Astrocyte (in vitro differentiated cells and primary cell): ENCODE data around the gene BCL7B. TPM values are rescaled to one million over a fixed set of nuclear protein-coding genes. Genes with fewer than 3 reads are reported as not detected.

ENCODE experiments used
- DNase-seq: peaks from one replicate; pipeline ENCODE4 v3.0.0-alpha.2; 2010; ENCODE audit warnings: low read depth
- FAIRE-seq: peaks from 2 replicates; lab custom pipeline; 2011; peaks lifted over from hg19 to GRCh38; lab: Jason Lieb, UNC
- H2AFZ ChIP-seq: 2 replicates; pipeline ENCODE4 v1.6.0; 2012; ENCODE audit warnings: low read depth, low read length, inconsistent platforms
- H3K27ac ChIP-seq: 2 replicates; pipeline ENCODE4 v1.5.1; 2011; ENCODE audit warnings: low read depth, low read length, inconsistent platforms
- H3K27me3 ChIP-seq: 2 replicates; pipeline ENCODE4 v1.6.0; 2011; ENCODE audit warnings: low read length, inconsistent platforms; ENCODE audit not compliant: insufficient read depth
- H3K36me3 ChIP-seq: 2 replicates; pipeline ENCODE4 v1.5.1; 2011; ENCODE audit warnings: low read length, inconsistent platforms; ENCODE audit not compliant: insufficient read depth
- H3K4me1 ChIP-seq: 2 replicates; pipeline ENCODE4 v1.5.1; 2011; ENCODE audit warnings: low read length, inconsistent platforms; ENCODE audit not compliant: insufficient read depth
- H3K4me2 ChIP-seq: 2 replicates; pipeline ENCODE4 v1.6.0; 2012; ENCODE audit warnings: low read length, inconsistent platforms
- H3K4me3 ChIP-seq: 2 replicates; pipeline ENCODE4 v1.5.1; 2011; ENCODE audit warnings: low read depth, mild to moderate bottlenecking, low read length, inconsistent platforms; ENCODE audit not compliant: insufficient read depth
- H3K79me2 ChIP-seq: 2 replicates; pipeline ENCODE4 v1.6.0; 2012; ENCODE audit warnings: mild to moderate bottlenecking, low read length, inconsistent platforms; ENCODE audit not compliant: insufficient read depth
- H3K9ac ChIP-seq: 2 replicates; pipeline ENCODE4 v1.6.0; 2012; ENCODE audit warnings: mild to moderate bottlenecking, low read length, inconsistent platforms
- H3K9me3 ChIP-seq: 2 replicates; pipeline ENCODE4 v1.5.1; 2012; ENCODE audit warnings: low read depth, mild to moderate bottlenecking, low read length, inconsistent platforms; ENCODE audit not compliant: insufficient read depth
- H4K20me1 ChIP-seq: 2 replicates; pipeline ENCODE4 v1.6.0; 2012; ENCODE audit warnings: low read length, inconsistent platforms; ENCODE audit not compliant: insufficient read depth
- H3K27ac Mint-ChIP-seq: one replicate; pipeline ENCODE4 v1.8.0; 2021; ENCODE audit warnings: mild to moderate bottlenecking, mixed read lengths; ENCODE audit not compliant: unreplicated experiment
- H3K27me3 Mint-ChIP-seq: one replicate; pipeline ENCODE4 v1.8.0; 2021; ENCODE audit warnings: low read depth, mixed read lengths; ENCODE audit not compliant: unreplicated experiment
- H3K36me3 Mint-ChIP-seq: one replicate; pipeline ENCODE4 v1.8.0; 2021; ENCODE audit warnings: low read depth, mixed read lengths; ENCODE audit not compliant: unreplicated experiment
- H3K4me1 Mint-ChIP-seq: one replicate; pipeline ENCODE4 v1.8.0; 2021; ENCODE audit warnings: low read depth, mixed read lengths; ENCODE audit not compliant: unreplicated experiment
- H3K4me3 Mint-ChIP-seq: one replicate; pipeline ENCODE4 v1.8.0; 2021; ENCODE audit warnings: mild to moderate bottlenecking, moderate library complexity, mixed read lengths; ENCODE audit not compliant: unreplicated experiment
- H3K9me3 Mint-ChIP-seq: one replicate; pipeline ENCODE4 v1.8.0; 2021; ENCODE audit warnings: mild to moderate bottlenecking, mixed read lengths; ENCODE audit not compliant: unreplicated experiment
- EZH2 ChIP-seq: IDR thresholded peaks from 2 replicates; pipeline ENCODE4 v1.6.1; 2012; ENCODE audit warnings: mild to moderate bottlenecking, low read length, inconsistent platforms; ENCODE audit not compliant: insufficient read depth
- total RNA-seq: library from RNA; stranded (reverse); gene quantifications from 2 replicates; pipeline ENCODE4 v1.2.1, GENCODE V29; 2021
- TF ChIP-seq, protein P1 (sequence below): IDR thresholded peaks from 2 replicates; pipeline ENCODE4 v1.5.1; 2011; ENCODE audit warnings: low read depth, mild to moderate bottlenecking, inconsistent platforms, low read length, moderate library complexity; ENCODE audit not compliant: insufficient read depth

The BCL7B gene
- total RNA-seq, 1 donor from 2014 or later, result 30.1 TPM

GRCh38 chr7:73549176-73549575, 8.3 kb downstream of the BCL7B start:
- DNase-seq, result no peak
- no peaks in the 10 kb centered on the region for H3K27me3 ChIP-seq
- no peak for FAIRE-seq
- H3K27ac ChIP-seq, result no peak overlapping the region
- H3K9me3 ChIP-seq, result no peaks in the 10 kb centered on the region
- Mint-ChIP-seq H3K9me3 (no peaks in the 10 kb centered on the region), H3K36me3 (peaks cover 13% of the 10 kb centered on the region), H3K27ac (no peak overlapping the region), H3K4me1 (no peaks in the 10 kb centered on the region), H3K27me3 (no peaks in the 10 kb centered on the region), H3K4me3 (peak overlapping the region; percentile 51)
- no peak overlapping the region for H2AFZ ChIP-seq
- H3K9ac ChIP-seq, result no peak overlapping the region
- no peak for TF ChIP-seq EZH2
- TF ChIP-seq, protein P1, sequence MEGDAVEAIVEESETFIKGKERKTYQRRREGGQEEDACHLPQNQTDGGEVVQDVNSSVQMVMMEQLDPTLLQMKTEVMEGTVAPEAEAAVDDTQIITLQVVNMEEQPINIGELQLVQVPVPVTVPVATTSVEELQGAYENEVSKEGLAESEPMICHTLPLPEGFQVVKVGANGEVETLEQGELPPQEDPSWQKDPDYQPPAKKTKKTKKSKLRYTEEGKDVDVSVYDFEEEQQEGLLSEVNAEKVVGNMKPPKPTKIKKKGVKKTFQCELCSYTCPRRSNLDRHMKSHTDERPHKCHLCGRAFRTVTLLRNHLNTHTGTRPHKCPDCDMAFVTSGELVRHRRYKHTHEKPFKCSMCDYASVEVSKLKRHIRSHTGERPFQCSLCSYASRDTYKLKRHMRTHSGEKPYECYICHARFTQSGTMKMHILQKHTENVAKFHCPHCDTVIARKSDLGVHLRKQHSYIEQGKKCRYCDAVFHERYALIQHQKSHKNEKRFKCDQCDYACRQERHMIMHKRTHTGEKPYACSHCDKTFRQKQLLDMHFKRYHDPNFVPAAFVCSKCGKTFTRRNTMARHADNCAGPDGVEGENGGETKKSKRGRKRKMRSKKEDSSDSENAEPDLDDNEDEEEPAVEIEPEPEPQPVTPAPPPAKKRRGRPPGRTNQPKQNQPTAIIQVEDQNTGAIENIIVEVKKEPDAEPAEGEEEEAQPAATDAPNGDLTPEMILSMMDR, result no peak
- H3K36me3 ChIP-seq, result peaks cover 27% of the 10 kb centered on the region
- no peaks in the 10 kb centered on the region for H3K4me1 ChIP-seq
- H3K4me2 ChIP-seq, result no peak overlapping the region
- H3K79me2 ChIP-seq, result peaks cover 86% of the 10 kb centered on the region
- peaks cover 79% of the 10 kb centered on the region for H4K20me1 ChIP-seq
- no peak overlapping the region for H3K4me3 ChIP-seq

GRCh38 chr7:73547841-73548240, 9.6 kb downstream of the BCL7B start:
- Histone ChIP-seq H3K4me3 (no peak overlapping the region), H4K20me1 (peaks cover 79% of the 10 kb centered on the region), H3K4me2 (no peak overlapping the region), H2AFZ (no peak overlapping the region), H3K9me3 (no peaks in the 10 kb centered on the region), H3K36me3 (peaks cover 21% of the 10 kb centered on the region), H3K79me2 (peaks cover 87% of the 10 kb centered on the region), H3K27me3 (no peaks in the 10 kb centered on the region), H3K27ac (no peak overlapping the region), H3K4me1 (no peaks in the 10 kb centered on the region), H3K9ac (no peak overlapping the region)
- H3K9me3 Mint-ChIP-seq, result no peaks in the 10 kb centered on the region
- no peak for FAIRE-seq
- TF ChIP-seq, protein P1, result no peak
- no peak for TF ChIP-seq EZH2
- no peak overlapping the region for H3K27ac Mint-ChIP-seq
- no peaks in the 10 kb centered on the region for H3K4me1 Mint-ChIP-seq
- DNase-seq, result no peak
- no peak overlapping the region for H3K4me3 Mint-ChIP-seq
- peaks cover 13% of the 10 kb centered on the region for H3K36me3 Mint-ChIP-seq
- no peaks in the 10 kb centered on the region for H3K27me3 Mint-ChIP-seq

DNA sequence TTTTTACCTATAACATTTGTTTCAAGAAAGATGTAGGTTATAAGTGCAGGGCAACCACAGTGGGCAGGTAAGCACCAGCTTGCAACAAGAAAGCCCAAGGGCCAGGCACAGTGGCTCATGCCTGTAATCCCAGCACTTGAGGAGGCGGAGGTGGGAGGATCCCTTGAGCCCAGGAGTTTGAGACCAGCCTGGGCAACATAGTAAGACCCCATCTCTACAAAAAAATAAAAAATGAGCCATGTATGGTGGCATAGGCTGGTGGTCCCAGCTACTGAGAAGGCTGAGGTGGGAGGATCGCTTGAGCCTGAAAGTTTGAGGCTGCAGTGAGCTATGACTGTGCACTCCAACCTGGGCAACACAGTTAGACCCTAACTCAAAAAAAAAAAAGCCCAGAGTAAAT, 12.8 kb downstream of the BCL7B start:
- Histone ChIP-seq H3K4me1 (no peaks in the 10 kb centered on the region), H3K27me3 (no peaks in the 10 kb centered on the region), H2AFZ (no peak overlapping the region), H3K4me3 (no peak overlapping the region), H3K4me2 (no peak overlapping the region), H3K9me3 (no peaks in the 10 kb centered on the region), H3K79me2 (peaks cover 75% of the 10 kb centered on the region), H3K36me3 (peaks cover 28% of the 10 kb centered on the region), H4K20me1 (peaks cover 76% of the 10 kb centered on the region), H3K9ac (no peak overlapping the region), H3K27ac (no peak overlapping the region)
- no peaks in the 10 kb centered on the region for H3K27me3 Mint-ChIP-seq
- H3K27ac Mint-ChIP-seq, result peak overlapping the region; percentile 41
- peaks cover 17% of the 10 kb centered on the region for H3K36me3 Mint-ChIP-seq
- no peak overlapping the region for H3K4me3 Mint-ChIP-seq
- no peak for DNase-seq
- no peak for FAIRE-seq
- H3K9me3 Mint-ChIP-seq, result no peaks in the 10 kb centered on the region
- TF ChIP-seq, protein P1, result no peak
- no peak for TF ChIP-seq EZH2
- H3K4me1 Mint-ChIP-seq, result peaks cover 3% of the 10 kb centered on the region
